Measurements from ENCODE around the gene LIPJ.

The LIPJ gene

GRCh38 chr10:88652616-88653015 is 66.1 kb downstream of the LIPJ start:
- FAIRE-seq (no peak), DNase-seq (ENCODE audit: insufficient read length) (no peak)
- no peak for TF ChIP-seq POLR2AphosphoS5 (IDR thresholded peaks at IDR 0.05; ENCODE audit: low read depth, low read length)
- no peak for TF ChIP-seq POLR2A (IDR thresholded peaks at IDR 0.05; ENCODE audit: low read depth, low read length)
- no peak for TF ChIP-seq TAF1 (IDR thresholded peaks at IDR 0.05; ENCODE audit: borderline replicate concordance, low read depth, low read length)
